ENCODE data around the gene LRFN2. TPM values are rescaled to one million over a fixed set of nuclear protein-coding genes. Genes with fewer than 3 reads are reported as not detected.

Gene LRFN2
- total and polyA plus RNA-seq, 2 donors (not counting 1 experiment from before 2014, with no cell fraction given): not detected

- ChIA-PET CTCF (no interaction called here), POLR2A (no interaction called here)
- intact Hi-C loops (cut with micrococcal nuclease): no loop called here
- ATAC-seq (ENCODE audit: low read depth): no peak
- H3K4me3 Mint-ChIP-seq: no peak overlapping the region
- no peaks in the 10 kb centered on the region for H3K4me1 Mint-ChIP-seq
- Histone ChIP-seq H2AFZ (ENCODE audit: insufficient read depth, low read depth, low read length, poor library complexity, severe bottlenecking) (no peak overlapping the region), H3K27ac (ENCODE audit: low read length in 2 of 2) (no peak overlapping the region), H3K4me3 (ENCODE audit: control extremely low read depth in 1 of 5, extremely low read depth in 1 of 5, insufficient read depth in 1 of 5, low read depth in 2 of 5, low read length in 4 of 5) (no peak overlapping the region), H3K4me2 (replicated peaks; ENCODE audit: low read depth, low read length, poor library complexity, severe bottlenecking) (no peak overlapping the region), H4K20me1 (ENCODE audit: control insufficient read depth, insufficient read depth, low read length, poor library complexity, severe bottlenecking) (no peaks in the 10 kb centered on the region), H3K9ac (ENCODE audit: low read length) (no peak overlapping the region), H3K4me1 (ENCODE audit: control insufficient read depth in 2 of 2, insufficient read depth in 2 of 2, low read length in 2 of 2) (no peaks in the 10 kb centered on the region), H3K36me3 (replicated peaks in 1 of 2; ENCODE audit: control extremely low read depth in 1 of 2, control insufficient read depth in 1 of 2, extremely low read depth in 1 of 2, insufficient read depth in 2 of 2, low read length in 1 of 2) (no peaks in the 10 kb centered on the region), H3K9me3 (ENCODE audit: control extremely low read depth in 1 of 3, control insufficient read depth in 2 of 3, insufficient read depth in 1 of 3, low read length in 2 of 3) (no peaks in the 10 kb centered on the region), H3K79me2 (ENCODE audit: control insufficient read depth, insufficient read depth, low read length) (no peaks in the 10 kb centered on the region), H3K27me3 (replicated peaks in 1 of 4; ENCODE audit: control extremely low read depth in 1 of 4, control insufficient read depth in 3 of 4, insufficient read depth in 4 of 4, low read length in 3 of 4) (no peaks in the 10 kb centered on the region)
- DNase-seq: no peak
- H3K27me3 Mint-ChIP-seq: no peaks in the 10 kb centered on the region
- TF ChIP-seq CTCF (IDR thresholded peaks at IDR 0.05): no peak
- TF ChIP-seq EZH2 (IDR thresholded peaks at IDR 0.05; ENCODE audit: borderline replicate concordance, insufficient read depth, low read depth, low read length, poor library complexity, severe bottlenecking): no peak
- 100% methylated on average over 1 of the region's 2 CpGs for WGBS (ENCODE audit: insufficient coverage)
- no peaks in the 10 kb centered on the region for H3K9me3 Mint-ChIP-seq (ENCODE audit: insufficient read depth)
- H3K27ac Mint-ChIP-seq: no peak overlapping the region
Measured at GRCh38 chr6:40437631-40438030, 149.5 kb downstream of the LRFN2 start.

- Mint-ChIP-seq H3K27ac (no peak overlapping the region), H3K4me3 (no peak overlapping the region)
- no peak for ATAC-seq (ENCODE audit: low read depth)
Measured at GRCh38 chr6:40436685-40437604, 150.2 kb downstream of the LRFN2 start.

More at GRCh38 chr6:40436685-40437604, 150.2 kb downstream of the LRFN2 start:
- no peaks in the 10 kb centered on the region for H3K4me1 Mint-ChIP-seq
- Histone ChIP-seq H3K4me1 (ENCODE audit: control insufficient read depth in 2 of 2, insufficient read depth in 2 of 2, low read length in 2 of 2) (no peaks in the 10 kb centered on the region), H3K79me2 (ENCODE audit: control insufficient read depth, insufficient read depth, low read length) (no peaks in the 10 kb centered on the region), H3K9me3 (ENCODE audit: control extremely low read depth in 1 of 3, control insufficient read depth in 2 of 3, insufficient read depth in 1 of 3, low read length in 2 of 3) (peaks cover 0 to 4% (median 0%) of the 10 kb centered on the region in 3 donors), H3K4me2 (replicated peaks; ENCODE audit: low read depth, low read length, poor library complexity, severe bottlenecking) (no peak overlapping the region), H3K27me3 (replicated peaks in 1 of 4; ENCODE audit: control extremely low read depth in 1 of 4, control insufficient read depth in 3 of 4, insufficient read depth in 4 of 4, low read length in 3 of 4) (no peaks in the 10 kb centered on the region), H3K4me3 (ENCODE audit: control extremely low read depth in 1 of 5, extremely low read depth in 1 of 5, insufficient read depth in 1 of 5, low read depth in 2 of 5, low read length in 4 of 5) (no peak overlapping the region), H3K36me3 (replicated peaks in 1 of 2; ENCODE audit: control extremely low read depth in 1 of 2, control insufficient read depth in 1 of 2, extremely low read depth in 1 of 2, insufficient read depth in 2 of 2, low read length in 1 of 2) (no peaks in the 10 kb centered on the region), H3K9ac (ENCODE audit: low read length) (no peak overlapping the region), H4K20me1 (ENCODE audit: control insufficient read depth, insufficient read depth, low read length, poor library complexity, severe bottlenecking) (no peaks in the 10 kb centered on the region), H2AFZ (ENCODE audit: insufficient read depth, low read depth, low read length, poor library complexity, severe bottlenecking) (no peak overlapping the region), H3K27ac (ENCODE audit: low read length in 2 of 2) (no peak overlapping the region)
- CTCF ChIA-PET: no interaction called here
- no peaks in the 10 kb centered on the region for H3K9me3 Mint-ChIP-seq (ENCODE audit: insufficient read depth)
- intact Hi-C loops (cut with micrococcal nuclease): no loop called here
- POLR2A ChIA-PET: no interaction called here
- no peaks in the 10 kb centered on the region for H3K27me3 Mint-ChIP-seq
- no peak for DNase-seq
- TF ChIP-seq EZH2 (IDR thresholded peaks at IDR 0.05; ENCODE audit: borderline replicate concordance, insufficient read depth, low read depth, low read length, poor library complexity, severe bottlenecking) (no peak), CTCF (IDR thresholded peaks at IDR 0.05) (no peak)
- WGBS (ENCODE audit: insufficient coverage): 95% methylated on average over 4 of the region's 8 CpGs
